Measurements from ENCODE around the gene LRRC75B.

- TF ChIP-seq EZH2 (IDR thresholded peaks at IDR 0.05; ENCODE audit: borderline replicate concordance, low read length) = no peak
- no peak for TF ChIP-seq CTCF (conservative IDR thresholded peaks at IDR 0.05 in 1 of 2, IDR thresholded peaks at IDR 0.05 in 1 of 2; ENCODE audit: extremely low read depth in 1 of 2, insufficient read depth in 1 of 2, low read depth in 1 of 2, low read length in 2 of 2)
These were observed 49.7 kb downstream of the LRRC75B start for GRCh38 chr22:24543185-24543601.
